Measurements from ENCODE around the gene FKBP7.

DNA sequence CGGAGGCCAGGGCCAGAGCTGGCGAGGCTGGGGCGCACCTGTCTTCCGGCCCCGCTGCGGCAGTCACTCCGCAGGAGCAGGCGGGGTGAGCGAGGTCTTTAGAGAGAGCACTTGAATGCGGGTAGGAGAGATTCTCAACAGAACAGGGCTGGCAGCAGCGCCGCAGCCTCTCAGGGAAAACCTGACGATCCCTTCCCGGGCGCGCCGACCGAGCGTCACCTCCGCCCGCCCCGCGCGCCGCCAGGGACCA, 28.0 kb downstream of the FKBP7 start:
- TF ChIP-seq, protein P1, sequence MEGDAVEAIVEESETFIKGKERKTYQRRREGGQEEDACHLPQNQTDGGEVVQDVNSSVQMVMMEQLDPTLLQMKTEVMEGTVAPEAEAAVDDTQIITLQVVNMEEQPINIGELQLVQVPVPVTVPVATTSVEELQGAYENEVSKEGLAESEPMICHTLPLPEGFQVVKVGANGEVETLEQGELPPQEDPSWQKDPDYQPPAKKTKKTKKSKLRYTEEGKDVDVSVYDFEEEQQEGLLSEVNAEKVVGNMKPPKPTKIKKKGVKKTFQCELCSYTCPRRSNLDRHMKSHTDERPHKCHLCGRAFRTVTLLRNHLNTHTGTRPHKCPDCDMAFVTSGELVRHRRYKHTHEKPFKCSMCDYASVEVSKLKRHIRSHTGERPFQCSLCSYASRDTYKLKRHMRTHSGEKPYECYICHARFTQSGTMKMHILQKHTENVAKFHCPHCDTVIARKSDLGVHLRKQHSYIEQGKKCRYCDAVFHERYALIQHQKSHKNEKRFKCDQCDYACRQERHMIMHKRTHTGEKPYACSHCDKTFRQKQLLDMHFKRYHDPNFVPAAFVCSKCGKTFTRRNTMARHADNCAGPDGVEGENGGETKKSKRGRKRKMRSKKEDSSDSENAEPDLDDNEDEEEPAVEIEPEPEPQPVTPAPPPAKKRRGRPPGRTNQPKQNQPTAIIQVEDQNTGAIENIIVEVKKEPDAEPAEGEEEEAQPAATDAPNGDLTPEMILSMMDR (optimal IDR thresholded peaks at IDR 0.05 in 1 of 3, IDR thresholded peaks at IDR 0.05 in 1 of 3, conservative IDR thresholded peaks at IDR 0.05 in 1 of 3; ENCODE audit: extremely low read depth in 1 of 3, insufficient read depth in 2 of 3, low read length in 3 of 3): no peak
- no peak for TF ChIP-seq EZH2 (IDR thresholded peaks at IDR 0.05; ENCODE audit: low read length)
